22Rv1 (cell line): ENCODE measurements around the gene CISD3.

Experiments
- CTCF ChIP-seq: fragments of 450-650 bp; IDR thresholded peaks from 2 replicates; pipeline ENCODE4 v1.5.1; 2017; ENCODE audit warnings: mild to moderate bottlenecking
- ZFX ChIP-seq: fragments of 450-650 bp; IDR thresholded peaks from 2 replicates; pipeline ENCODE4 v1.6.1; 2017; ENCODE audit warnings: antibody characterized with exemption, borderline replicate concordance

- TF ChIP-seq CTCF, result no peak
- TF ChIP-seq ZFX, result no peak
Observed at GRCh38 chr17:38691154-38691553, 39.0 kb upstream of the CISD3 start.
